ENCODE measurements around the gene CEND1. TPM values are rescaled to one million over a fixed set of nuclear protein-coding genes. Genes with fewer than 3 reads are reported as not detected.
A peak's percentile ranks its signal among the peaks of the same experiment; 100 is the strongest.

CEND1 gene
- total and polyA plus RNA-seq, 2 of the 13 experiments (the other 11 are each of a cell fraction or from before 2014, with no cell fraction given): not detected

DNA sequence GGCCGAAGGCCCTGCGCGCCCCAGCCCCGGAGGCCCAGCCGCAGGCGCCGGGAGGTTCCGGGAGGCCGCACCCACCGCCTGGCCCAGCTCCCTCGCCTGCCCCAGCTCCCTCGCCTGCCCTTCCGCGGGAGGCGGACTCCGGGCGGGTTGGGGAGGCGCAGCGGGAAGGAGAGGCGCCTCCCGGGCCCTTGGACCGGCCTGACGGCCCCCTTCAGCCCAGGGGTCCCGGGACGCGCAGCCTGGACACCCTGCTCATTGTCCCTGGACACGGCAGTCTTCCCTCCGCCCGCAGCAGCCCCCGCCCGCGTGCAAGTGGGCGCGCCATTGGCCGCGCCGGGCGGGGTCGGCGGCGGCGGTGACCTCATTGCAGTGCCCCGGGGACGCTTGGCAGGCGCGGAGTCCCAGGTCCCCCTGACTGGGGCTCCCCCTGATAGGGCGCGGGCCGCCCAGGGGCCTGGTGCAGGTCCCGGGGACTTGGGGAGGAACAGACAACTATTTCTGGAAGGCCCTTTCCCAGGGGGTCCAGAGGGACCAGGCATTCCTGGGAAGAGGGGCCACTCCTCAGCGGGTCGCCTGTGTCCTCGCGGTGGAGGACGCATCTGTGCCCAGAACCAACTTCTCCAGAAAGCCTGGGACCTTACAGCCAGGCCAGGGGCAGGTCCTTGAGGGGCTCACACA is 43.4 kb upstream of the CEND1 start (continued):
- TF ChIP-seq ZNF710 (CRISPR knock-in tag; IDR thresholded peaks at IDR 0.05; ENCODE audit: borderline replicate concordance) (no peak), HNRNPK (IDR thresholded peaks at IDR 0.05; ENCODE audit: low read depth, low read length, poor library complexity, severe bottlenecking) (peak; percentile 79), ZNF260 (CRISPR knock-in tag; IDR thresholded peaks at IDR 0.05; ENCODE audit: borderline replicate concordance, low read depth) (no peak), HOXD1 (CRISPR knock-in tag; IDR thresholded peaks at IDR 0.05) (no peak), RCOR2 (CRISPR knock-in tag; IDR thresholded peaks at IDR 0.05) (no peak), ZNF574 (CRISPR knock-in tag; IDR thresholded peaks at IDR 0.05) (0 out of 2 replicates have a peak, but pooled peaks have one; percentile 17), ZNF446 (CRISPR knock-in tag; IDR thresholded peaks at IDR 0.05) (no peak), ZNF772 (CRISPR knock-in tag; IDR thresholded peaks at IDR 0.05) (no peak), NRL (CRISPR knock-in tag; IDR thresholded peaks at IDR 0.05; ENCODE audit: borderline replicate concordance) (no peak), ZNF598 (CRISPR knock-in tag; IDR thresholded peaks at IDR 0.05; ENCODE audit: borderline replicate concordance) (no peak), ZNF280D (CRISPR knock-in tag; IDR thresholded peaks at IDR 0.05) (no peak), ZNF678 (CRISPR knock-in tag; IDR thresholded peaks at IDR 0.05) (no peak), THAP11 (CRISPR knock-in tag; IDR thresholded peaks at IDR 0.05) (no peak), SKI (IDR thresholded peaks at IDR 0.05; ENCODE audit: partially characterized antibody) (peak; percentile 33)
- TF ChIP-seq, protein P1, sequence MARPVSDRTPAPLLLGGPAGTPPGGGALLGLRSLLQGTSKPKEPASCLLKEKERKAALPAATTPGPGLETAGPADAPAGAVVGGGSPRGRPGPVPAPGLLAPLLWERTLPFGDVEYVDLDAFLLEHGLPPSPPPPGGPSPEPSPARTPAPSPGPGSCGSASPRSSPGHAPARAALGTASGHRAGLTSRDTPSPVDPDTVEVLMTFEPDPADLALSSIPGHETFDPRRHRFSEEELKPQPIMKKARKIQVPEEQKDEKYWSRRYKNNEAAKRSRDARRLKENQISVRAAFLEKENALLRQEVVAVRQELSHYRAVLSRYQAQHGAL (CRISPR knock-in tag; IDR thresholded peaks at IDR 0.05; ENCODE audit: not compliant biosample characterization): no peak
- TF ChIP-seq, protein P2, sequence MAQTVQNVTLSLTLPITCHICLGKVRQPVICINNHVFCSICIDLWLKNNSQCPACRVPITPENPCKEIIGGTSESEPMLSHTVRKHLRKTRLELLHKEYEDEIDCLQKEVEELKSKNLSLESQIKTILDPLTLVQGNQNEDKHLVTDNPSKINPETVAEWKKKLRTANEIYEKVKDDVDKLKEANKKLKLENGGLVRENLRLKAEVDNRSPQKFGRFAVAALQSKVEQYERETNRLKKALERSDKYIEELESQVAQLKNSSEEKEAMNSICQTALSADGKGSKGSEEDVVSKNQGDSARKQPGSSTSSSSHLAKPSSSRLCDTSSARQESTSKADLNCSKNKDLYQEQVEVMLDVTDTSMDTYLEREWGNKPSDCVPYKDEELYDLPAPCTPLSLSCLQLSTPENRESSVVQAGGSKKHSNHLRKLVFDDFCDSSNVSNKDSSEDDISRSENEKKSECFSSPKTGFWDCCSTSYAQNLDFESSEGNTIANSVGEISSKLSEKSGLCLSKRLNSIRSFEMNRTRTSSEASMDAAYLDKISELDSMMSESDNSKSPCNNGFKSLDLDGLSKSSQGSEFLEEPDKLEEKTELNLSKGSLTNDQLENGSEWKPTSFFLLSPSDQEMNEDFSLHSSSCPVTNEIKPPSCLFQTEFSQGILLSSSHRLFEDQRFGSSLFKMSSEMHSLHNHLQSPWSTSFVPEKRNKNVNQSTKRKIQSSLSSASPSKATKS (CRISPR knock-in tag; IDR thresholded peaks at IDR 0.05): no peak

Measured in HepG2 (cell line).